ENCODE results near the gene KLK4.
"Not testable (repeated sequence)": the region's sequence is repeated elsewhere in the genome, so short reads cannot be mapped to it uniquely, and the experiment has no call there.

The KLK4 gene

DNA sequence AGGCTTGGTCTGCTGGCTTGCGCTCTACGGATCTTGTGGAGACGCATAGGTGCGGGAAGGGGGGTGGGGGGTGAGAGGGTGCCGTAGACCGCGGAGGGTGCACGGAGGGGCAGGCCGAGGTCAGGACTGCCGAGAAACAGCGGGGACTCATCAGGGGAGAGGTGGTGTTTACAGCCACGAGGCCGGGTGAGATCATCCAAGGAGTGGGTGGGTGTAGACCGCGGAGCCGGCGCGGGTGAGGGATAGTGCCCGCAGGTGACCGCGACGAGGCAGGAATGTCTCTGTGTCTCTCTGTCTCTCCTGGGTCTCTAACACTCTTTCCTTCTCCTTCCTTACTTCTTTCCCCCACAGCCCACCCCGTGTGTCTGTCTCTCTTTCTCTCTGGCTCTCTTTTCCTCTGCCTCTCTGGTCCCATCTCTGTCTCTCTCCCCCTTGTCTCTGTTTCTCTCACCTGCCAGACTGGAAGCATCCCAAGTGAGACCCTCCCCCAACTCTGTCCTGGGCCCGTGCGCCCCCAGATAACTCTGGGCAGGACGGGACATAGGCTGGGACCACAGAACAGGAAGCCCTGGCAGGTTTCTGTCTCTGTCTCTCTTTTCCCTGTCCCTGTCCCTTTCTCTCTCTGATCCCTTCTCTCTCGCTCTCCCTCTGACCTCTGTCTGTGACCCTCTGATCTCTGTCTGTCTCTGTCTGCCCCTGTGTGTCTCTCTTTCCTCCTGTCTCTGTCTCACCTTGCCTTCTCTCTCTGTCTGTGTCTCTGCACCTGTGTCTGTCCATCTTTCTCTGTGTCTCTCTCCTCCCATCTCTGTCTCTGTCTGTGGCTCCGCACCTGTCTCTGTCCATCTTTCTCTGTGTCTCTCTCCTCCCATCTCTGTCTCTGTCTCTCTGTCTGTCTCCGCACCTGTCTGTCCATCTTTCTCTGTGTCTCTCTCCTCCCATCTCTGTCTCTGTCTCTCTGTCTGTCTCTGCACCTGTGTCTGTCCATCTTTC lies 1.8 kb upstream of the KLK4 start:
- no peak for DNase-seq

GRCh38 chr19:50912102-50912599 lies 956 bp upstream of the KLK4 start:
- no peak for DNase-seq

DNA sequence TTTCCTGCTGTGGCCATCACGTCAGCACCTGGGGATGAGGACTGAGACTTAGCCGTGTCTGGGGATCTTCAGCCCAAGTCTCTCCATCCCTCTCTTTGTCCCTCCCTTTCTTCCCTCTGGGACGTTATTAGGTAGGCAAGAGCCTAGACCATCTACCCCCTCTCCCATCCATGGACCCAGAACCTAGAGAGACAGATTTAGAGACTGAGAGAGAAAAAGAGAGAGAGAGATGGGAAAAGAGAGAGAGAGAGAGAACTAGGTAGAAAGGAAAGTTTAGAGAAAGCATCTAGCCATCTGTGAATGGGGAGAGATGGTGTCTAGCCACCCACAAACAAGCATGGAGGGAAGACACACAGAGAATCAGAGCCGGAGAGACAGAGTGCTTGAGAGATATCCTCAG lies 473 bp downstream of the KLK4 start:
- DNase-seq: no peak

DNA sequence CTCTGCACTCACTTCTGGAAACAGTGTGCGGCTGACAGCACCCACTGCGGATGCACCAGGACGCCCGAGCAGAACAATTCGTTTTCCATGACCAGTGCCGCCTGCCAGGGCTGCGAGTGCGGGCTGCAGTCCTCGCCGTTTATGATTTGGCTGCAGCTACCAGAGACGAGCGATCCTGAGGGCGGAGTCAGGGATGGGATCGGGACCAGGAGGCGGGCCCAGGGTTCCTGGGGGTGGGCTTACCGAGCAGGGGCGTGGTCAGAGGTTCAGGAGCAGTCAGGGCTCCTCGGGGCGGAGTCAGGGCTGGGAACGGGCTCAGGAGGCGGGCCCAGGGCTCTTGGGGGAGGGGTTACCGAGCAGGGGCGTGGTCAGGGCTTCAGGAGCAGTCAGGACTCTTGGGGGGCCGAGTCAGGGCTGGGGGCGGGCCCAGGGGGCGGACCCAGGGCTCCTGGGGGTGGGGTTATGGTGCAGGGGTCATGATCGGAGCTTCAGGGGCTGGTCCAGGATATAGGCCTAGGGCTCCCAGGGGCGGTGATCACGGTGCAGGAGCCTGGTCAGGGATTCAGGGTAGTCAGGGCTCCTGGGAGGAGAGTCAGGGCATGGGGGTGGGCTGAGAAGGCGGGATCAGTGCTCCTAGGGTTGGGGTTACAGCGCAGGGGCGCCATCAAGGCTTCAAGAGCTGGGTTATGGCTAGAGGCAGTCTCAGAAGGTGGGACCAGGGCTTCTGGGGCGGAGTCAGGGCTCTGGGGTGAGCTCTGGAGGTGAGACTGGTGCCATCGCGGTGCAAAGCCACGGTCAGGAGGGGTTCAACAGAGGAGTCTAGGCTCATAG lies 1.7 kb downstream of the KLK4 start:
- DNase-seq: no peak

- DNase-seq: no peak
Measured at GRCh38 chr19:50908336-50908735, 2.9 kb downstream of the KLK4 start.

GRCh38 chr19:50906217-50906616 lies 5.0 kb downstream of the KLK4 start:
- DNase-seq: no peak

- no peak for DNase-seq
Measured at GRCh38 chr19:50902640-50903039, 8.6 kb downstream of the KLK4 start.

GRCh38 chr19:50899569-50899968 lies 11.6 kb downstream of the KLK4 start:
- no peak for DNase-seq

- no peak for DNase-seq
Measured at GRCh38 chr19:50898018-50898417, 13.2 kb downstream of the KLK4 start.

DNA sequence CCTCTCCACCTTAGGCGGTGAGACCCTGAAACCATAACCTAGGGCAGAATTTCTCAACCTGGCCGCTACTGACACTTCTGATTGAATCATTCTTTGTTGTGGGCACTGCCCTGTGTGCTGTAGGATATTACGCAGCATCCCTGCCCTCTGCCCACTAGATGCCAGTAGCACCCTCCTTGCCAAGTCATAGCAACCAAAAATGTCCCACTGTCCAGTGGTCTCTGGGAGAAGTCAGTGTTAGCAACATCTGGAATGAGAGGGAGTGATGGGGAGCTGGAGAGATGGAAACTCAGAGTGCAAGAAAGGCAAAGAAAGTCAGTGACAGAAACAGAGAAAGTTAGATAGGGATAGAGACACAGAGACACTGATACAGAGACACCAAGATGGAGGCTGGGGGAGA lies 13.6 kb downstream of the KLK4 start:
- DNase-seq: no peak

DNA sequence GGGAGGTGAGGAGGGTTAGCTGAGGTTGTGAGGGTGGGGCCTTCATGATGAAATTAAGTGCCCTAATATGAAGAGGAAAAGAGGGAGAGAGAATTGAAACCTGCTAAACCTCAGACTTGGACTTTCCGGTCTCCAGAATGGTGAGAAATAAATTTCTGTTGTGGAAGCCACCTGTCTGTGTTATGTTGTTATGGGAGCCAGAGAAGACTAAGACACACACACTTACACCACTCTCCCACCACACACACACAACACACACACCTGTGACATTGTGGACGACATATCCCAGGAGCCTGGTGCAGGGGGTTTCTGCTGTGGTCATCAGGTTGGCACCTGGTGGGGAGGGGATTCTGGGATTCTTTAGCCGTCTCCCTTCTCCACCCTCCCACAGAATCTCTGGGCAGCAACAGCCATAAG lies 14.0 kb downstream of the KLK4 start:
- DNase-seq: no peak

DNA sequence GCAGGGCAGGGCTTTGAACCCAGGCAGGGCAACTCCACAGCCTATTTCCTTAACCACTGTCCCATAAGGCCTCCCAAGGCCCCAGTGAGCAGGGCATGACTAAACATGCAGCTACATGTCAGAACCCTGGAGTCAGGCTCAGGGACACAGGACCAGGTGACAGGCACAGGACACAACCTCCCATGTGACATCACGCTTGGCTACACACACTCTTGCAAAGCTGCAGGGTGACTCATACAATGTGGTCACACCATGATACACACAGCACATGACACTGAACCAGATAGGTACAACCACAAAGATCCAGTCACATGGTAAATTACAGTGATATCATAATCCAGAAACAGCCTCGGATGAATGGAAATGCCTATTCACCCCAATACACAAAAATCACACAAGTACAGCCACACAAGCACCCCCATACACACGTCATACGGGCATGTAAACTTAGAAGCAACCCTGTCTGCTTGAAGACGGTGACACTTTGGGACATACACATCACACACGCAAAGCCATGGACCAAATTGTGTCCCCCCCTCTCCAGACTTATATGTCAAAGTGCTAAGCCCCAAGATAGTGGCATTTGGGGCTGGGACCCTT lies 14.5 kb downstream of the KLK4 start:
- peak; percentile 64 for DNase-seq

- DNase-seq: not testable (repeated sequence)
Measured at GRCh38 chr19:50896089-50896590, 15.1 kb downstream of the KLK4 start.

GRCh38 chr19:50894478-50895356 lies 16.5 kb downstream of the KLK4 start:
- no peak for DNase-seq

DNA sequence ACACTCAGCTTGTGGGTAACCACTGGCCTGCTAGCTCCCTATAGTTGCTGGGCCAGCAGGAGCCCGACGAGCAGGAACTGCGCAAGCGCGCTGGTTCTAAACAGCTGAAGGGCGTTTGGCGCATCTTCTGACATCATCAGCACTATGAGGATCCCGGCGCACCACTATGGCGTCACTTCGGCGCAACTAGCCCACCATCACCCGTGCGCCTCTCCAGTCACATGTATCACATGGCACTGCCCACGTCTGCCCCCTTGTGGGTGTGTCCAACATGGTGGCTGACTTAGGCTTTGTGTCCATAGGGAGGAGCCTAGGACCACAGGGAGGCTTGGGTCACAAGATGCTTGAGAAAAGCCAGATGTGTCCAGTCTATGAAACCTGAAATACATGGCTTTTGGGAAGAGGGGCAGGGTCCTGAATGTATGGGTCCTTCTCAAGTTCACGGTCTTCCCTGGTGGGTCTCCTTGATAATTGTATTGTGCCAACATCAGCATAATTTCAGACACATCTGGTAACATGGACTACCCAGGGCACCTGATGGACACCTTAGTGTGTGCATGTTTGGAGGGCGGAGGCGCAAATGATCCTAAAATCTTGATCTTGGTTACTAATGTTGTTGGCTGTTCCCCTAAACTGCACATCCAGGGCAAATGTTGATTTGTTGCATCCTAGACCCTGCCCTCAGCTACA lies 18.0 kb downstream of the KLK4 start:
- no peak for DNase-seq

DNA sequence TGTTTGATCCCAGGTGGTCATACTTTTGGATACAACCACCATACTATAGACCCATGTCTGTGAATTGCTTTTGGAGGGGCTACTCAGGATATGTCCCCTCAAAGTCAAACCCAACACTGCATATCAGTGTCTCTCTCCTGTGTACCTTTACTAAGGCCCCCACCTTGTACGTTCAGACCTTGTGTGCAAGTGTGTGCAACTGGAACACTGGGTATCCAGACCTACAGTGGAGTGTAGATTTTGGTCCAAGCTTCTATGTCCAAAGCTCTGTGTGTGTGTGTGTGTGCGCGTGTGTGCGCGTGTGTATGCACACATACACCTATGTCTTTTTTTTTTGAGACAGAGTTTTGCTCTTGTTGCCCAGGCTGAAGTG lies 20.0 kb downstream of the KLK4 start:
- DNase-seq: no peak

DNA sequence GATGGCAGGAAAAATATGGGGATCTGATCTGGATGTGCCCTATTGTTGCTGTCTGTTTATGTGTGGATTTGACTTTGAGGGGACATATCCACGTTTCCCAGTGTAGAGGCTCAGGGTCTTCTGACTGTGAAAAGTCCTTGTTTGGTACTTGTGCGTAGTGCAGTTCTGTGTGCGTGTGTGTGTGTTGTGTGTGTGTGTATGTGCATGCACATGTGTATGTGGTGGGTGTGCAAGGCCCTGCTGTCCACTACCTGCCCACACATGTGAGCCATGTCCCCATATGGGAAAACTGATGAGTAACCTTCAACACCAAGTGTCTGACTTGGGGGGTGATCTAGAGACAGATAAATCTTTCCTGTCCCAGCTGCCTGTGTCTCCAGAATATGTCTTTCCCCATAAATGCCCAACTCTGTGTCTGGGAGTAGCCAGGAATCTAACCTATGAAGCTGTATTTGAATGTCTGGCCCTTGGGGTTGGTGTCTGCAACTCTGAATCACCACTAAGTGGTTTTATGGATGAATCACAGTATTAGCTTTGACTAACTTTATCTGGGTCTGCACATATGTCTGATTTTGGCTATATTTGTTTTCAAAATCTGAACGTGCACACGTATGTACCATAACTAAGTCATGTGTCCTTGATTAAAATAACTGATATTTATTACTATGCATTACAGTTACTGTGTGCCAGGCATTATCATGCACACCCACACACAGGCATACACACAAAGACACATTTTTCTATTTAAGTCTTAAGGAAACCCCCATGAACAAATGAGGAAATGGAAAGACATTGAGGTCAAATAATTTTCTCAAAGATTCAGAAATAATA lies 20.6 kb downstream of the KLK4 start:
- no peak for DNase-seq

DNA sequence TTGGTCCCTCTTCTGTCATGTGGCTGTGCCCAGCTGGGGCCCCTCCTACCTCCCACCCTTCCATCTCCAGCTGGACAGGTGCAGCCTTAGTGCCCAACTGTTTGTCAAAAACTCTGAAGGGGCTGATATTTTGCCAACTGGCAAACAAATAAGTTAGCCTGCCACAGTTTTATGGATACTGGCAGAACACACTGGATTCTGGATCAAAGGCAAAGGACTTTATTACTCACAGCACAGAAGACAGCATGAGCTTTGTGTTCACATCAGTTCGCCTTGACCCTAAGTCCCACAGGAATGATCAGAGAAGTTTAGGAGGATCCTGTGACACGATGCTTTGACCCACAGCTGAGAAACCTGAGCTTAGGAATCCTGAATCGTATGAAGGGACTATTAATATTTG lies 21.6 kb downstream of the KLK4 start:
- no peak for DNase-seq

DNA sequence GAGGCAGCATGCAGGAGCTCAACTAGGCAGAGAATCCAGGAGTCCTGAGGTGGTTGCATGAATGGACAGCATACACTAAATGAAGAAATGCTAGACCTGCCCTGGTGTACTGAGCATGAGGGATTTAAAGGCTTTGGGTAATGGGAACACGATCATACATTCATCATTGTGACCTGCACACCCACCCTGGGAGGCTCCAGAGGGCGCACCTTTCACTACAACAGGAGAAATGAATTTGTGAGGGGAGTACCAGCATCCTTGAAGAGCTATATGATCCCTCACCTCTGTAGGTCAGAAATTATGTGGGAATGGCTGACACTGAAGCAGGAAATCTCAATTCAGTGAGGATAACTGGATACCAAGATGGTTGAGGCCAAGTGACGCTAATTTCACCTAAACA lies 29.0 kb downstream of the KLK4 start:
- DNase-seq: no peak

- DNase-seq: no peak
Measured at GRCh38 chr19:50880241-50880640, 31.0 kb downstream of the KLK4 start.

GRCh38 chr19:50878851-50879250 lies 32.3 kb downstream of the KLK4 start:
- DNase-seq: no peak
